K562 (cell line): ENCODE data around the gene KCNC3. TPM values are rescaled to one million over a fixed set of nuclear protein-coding genes. Genes with fewer than 3 reads are reported as not detected.
A peak's percentile ranks its signal among the peaks of the same experiment; 100 is the strongest.

Experiments used
- CEBPZ ChIP-seq: fragments of 150-350 bp; IDR thresholded peaks from 2 replicates; pipeline ENCODE4 v1.6.1; 2014; ENCODE audit warnings: low read depth, mild to moderate bottlenecking, low read length, borderline replicate concordance
- CHAMP1 ChIP-seq: fragments of 450-650 bp; IDR thresholded peaks from 2 replicates; pipeline ENCODE4 v1.6.1; 2016; ENCODE audit warnings: mild to moderate bottlenecking
- MBD2 ChIP-seq: sonication (generic); IDR thresholded peaks from 2 replicates; pipeline ENCODE4 v1.6.1; 2016; ENCODE audit warnings: low read depth, borderline replicate concordance
- PKNOX1 ChIP-seq: fragments of 450-650 bp; IDR thresholded peaks from 2 replicates; pipeline ENCODE4 v1.6.1; 2016
- PTTG1 ChIP-seq: fragments of 450-650 bp; IDR thresholded peaks from 2 replicates; pipeline ENCODE4 v1.6.1; 2016; ENCODE audit warnings: low read depth, mild to moderate bottlenecking, missing genetic modification characterization, missing compliant biosample characterization
- RREB1 ChIP-seq: fragments of 250-450 bp; sonication (Bioruptor Pico); IDR thresholded peaks from 2 replicates; pipeline ENCODE4 v1.4.0; 2020
- SUPT5H ChIP-seq: fragments of 450-650 bp; IDR thresholded peaks from 2 replicates; pipeline ENCODE4 v1.6.1; 2016
- U2AF1 ChIP-seq: fragments of 200-400 bp; formaldehyde crosslinking; optimal IDR thresholded peaks from 2 replicates; pipeline ENCODE3; 2017; ENCODE audit warnings: mild to moderate bottlenecking, low read depth, low read length, moderate library complexity
- ZNF280A ChIP-seq: fragments of 450-650 bp; IDR thresholded peaks from 2 replicates; pipeline ENCODE4 v1.6.1; 2018; ENCODE audit warnings: mild to moderate bottlenecking, low read depth; ENCODE audit not compliant: partially characterized antibody
- ZNF551 ChIP-seq: fragments of 250-450 bp; sonication (Bioruptor Pico); IDR thresholded peaks from 2 replicates; pipeline ENCODE4 v1.5.0; 2021; ENCODE audit warnings: mild to moderate bottlenecking, moderate library complexity
- polyA plus RNA-seq, 8 experiments: library from polyadenylated mRNA; depleted of rRNA in 4 of 8; stranded (reverse) in 5 of 8; unstranded in 3 of 8; fragments of >200 nt; fragmentation: Nextera tagmentation in 2 of 8; fragmentation: Illumina TruSeq in 1 of 8; extraction: Ambion mirVana in 2 of 8; extraction: Trizol in 1 of 8; gene quantifications; 2 replicates each; pipeline versions ENCODE4 v1.2.1 to v1.2.3, GENCODE V29; 2011 to 2014; ENCODE audit warnings: inconsistent platforms in 1 of 8, missing spikeins in 1 of 8
- total RNA-seq, 7 experiments: library from RNA; depleted of rRNA in 6 of 7; stranded (reverse); fragments of >200 nt in 6 of 7; fragmentation: Illumina TruSeq in 2 of 7; extraction: Trizol in 2 of 7; gene quantifications; 2 replicates each; pipeline versions ENCODE4 v1.2.1 to v1.2.3, GENCODE V29; 2011 to 2021; ENCODE audit warnings: low replicate concordance in 1 of 7

Gene KCNC3
- total and polyA plus RNA-seq, 9 of the 15 experiments (the other 6 are each of a cell fraction or from before 2014, with no cell fraction given) = 0.03 to 26.2 (median 2.0) TPM

- TF ChIP-seq CHAMP1 = no peak
- TF ChIP-seq RREB1 (CRISPR knock-in tag) = no peak
- no peak for TF ChIP-seq SUPT5H
- TF ChIP-seq ZNF280A = no peak
- TF ChIP-seq MBD2 = no peak
- TF ChIP-seq PTTG1 (tag) = no peak
- TF ChIP-seq ZNF551 = no peak
- TF ChIP-seq U2AF1 = no peak
- TF ChIP-seq PKNOX1 = peak; percentile 83
- TF ChIP-seq CEBPZ = no peak
Measured at GRCh38 chr19:50362656-50363424, 33.7 kb upstream of the KCNC3 start (continued).
